ENCODE measurements around the gene RNF125. TPM values are rescaled to one million over a fixed set of nuclear protein-coding genes. Genes with fewer than 3 reads are reported as not detected.
A peak's percentile ranks its signal among the peaks of the same experiment; 100 is the strongest.

Gene RNF125
- total and polyA plus RNA-seq, 2 donors (not counting 1 experiment from before 2014, with no cell fraction given): 5.6 to 7.7 TPM

DNA sequence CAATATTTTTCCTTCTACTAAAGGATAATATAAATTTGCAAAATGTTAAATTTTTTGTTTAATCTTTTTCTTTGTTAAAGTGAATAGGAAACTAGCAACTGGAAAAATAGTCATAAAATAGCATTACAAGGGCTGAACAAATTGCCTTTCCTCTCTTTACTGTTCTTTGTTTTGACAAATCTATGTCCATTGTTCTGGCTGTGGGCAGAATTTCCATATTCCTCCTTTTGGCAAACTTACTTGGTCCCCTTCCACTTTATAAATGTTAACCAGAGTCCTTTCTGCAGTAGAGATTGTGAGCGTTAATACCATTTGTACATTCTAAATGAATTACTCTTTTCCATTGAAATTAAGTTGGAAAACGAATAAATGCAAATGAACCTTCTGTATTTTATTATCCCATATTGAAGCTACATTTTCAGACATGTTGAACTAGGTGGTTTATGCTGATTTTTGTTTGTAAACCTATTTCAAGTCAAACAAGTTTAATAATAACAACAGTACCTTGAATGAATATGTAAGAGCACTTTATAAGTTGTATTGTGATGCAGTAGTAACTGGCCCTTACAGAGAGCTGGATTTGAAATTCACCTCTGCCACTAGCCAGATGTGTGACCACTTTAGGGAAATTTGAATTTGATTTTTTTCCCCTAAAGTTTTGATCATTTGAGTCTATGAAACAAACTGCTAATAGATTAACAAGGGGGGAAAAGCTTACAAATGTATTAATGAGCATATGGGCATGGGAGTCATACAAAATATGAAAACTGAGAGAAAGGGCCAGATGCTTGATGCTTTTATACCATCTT is 3.3 kb downstream of the RNF125 start:
- H3K4me1 Mint-ChIP-seq: peaks cover 41% of the 10 kb centered on the region
- H3K27me3 Mint-ChIP-seq: no peaks in the 10 kb centered on the region
- no peak overlapping the region for H3K9ac ChIP-seq (ENCODE audit: low read length)
- H3K36me3 ChIP-seq (replicated peaks in 1 of 2; ENCODE audit: control extremely low read depth in 1 of 2, control insufficient read depth in 1 of 2, extremely low read depth in 1 of 2, insufficient read depth in 2 of 2, low read length in 1 of 2): no peaks in the 10 kb centered on the region
- H3K9me3 Mint-ChIP-seq (ENCODE audit: insufficient read depth): no peaks in the 10 kb centered on the region
- H3K27ac Mint-ChIP-seq: peak overlapping the region; percentile 3
- WGBS (ENCODE audit: insufficient coverage): no CpG with 5 or more reads among the region's 2 CpGs
- no peaks in the 10 kb centered on the region for H3K9me3 ChIP-seq (ENCODE audit: control extremely low read depth in 1 of 3, control insufficient read depth in 2 of 3, insufficient read depth in 1 of 3, low read length in 2 of 3)
- peaks cover 27 to 34% of the 10 kb centered on the region in 2 donors for H3K4me1 ChIP-seq (ENCODE audit: control insufficient read depth in 2 of 2, insufficient read depth in 2 of 2, low read length in 2 of 2)
- H4K20me1 ChIP-seq (ENCODE audit: control insufficient read depth, insufficient read depth, low read length, poor library complexity, severe bottlenecking): no peaks in the 10 kb centered on the region
- no peak for TF ChIP-seq EZH2 (IDR thresholded peaks at IDR 0.05; ENCODE audit: borderline replicate concordance, insufficient read depth, low read depth, low read length, poor library complexity, severe bottlenecking)
- no peak for TF ChIP-seq CTCF (IDR thresholded peaks at IDR 0.05)
- ATAC-seq (ENCODE audit: low read depth): no peak
- no peaks in the 10 kb centered on the region for H3K27me3 ChIP-seq (replicated peaks in 1 of 4; ENCODE audit: control extremely low read depth in 1 of 4, control insufficient read depth in 3 of 4, insufficient read depth in 4 of 4, low read length in 3 of 4)
- ChIA-PET CTCF (interaction anchor here (1.2 kb wide), 1 partner anchor 50 kb away, joined by 3 read pairs; no protein-coding TSS in a partner anchor), POLR2A (interaction anchor here (0.5 kb wide), 1 partner anchor 48 kb away, joined by 3 read pairs; no protein-coding TSS in a partner anchor)
- H3K27ac ChIP-seq (ENCODE audit: low read length in 2 of 2): peak overlapping the region in 1 of 2 donors; percentile 29
- peaks cover 22% of the 10 kb centered on the region for H3K79me2 ChIP-seq (ENCODE audit: control insufficient read depth, insufficient read depth, low read length)
- H2AFZ ChIP-seq (ENCODE audit: insufficient read depth, low read depth, low read length, poor library complexity, severe bottlenecking): no peak overlapping the region
- intact Hi-C loops (cut with micrococcal nuclease): no loop called here
- H3K4me2 ChIP-seq (replicated peaks; ENCODE audit: low read depth, low read length, poor library complexity, severe bottlenecking): no peak overlapping the region
- no peak overlapping the region for H3K4me3 Mint-ChIP-seq
- H3K4me3 ChIP-seq (ENCODE audit: control extremely low read depth in 1 of 5, extremely low read depth in 1 of 5, insufficient read depth in 1 of 5, low read depth in 2 of 5, low read length in 4 of 5): no peak overlapping the region
- DNase-seq: no peak

- H4K20me1 ChIP-seq (ENCODE audit: control insufficient read depth, insufficient read depth, low read length, poor library complexity, severe bottlenecking): peaks cover 9% of the 10 kb centered on the region
- H3K4me3 Mint-ChIP-seq: peak overlapping the region; percentile 18
- no peaks in the 10 kb centered on the region for H3K36me3 ChIP-seq (replicated peaks in 1 of 2; ENCODE audit: control extremely low read depth in 1 of 2, control insufficient read depth in 1 of 2, extremely low read depth in 1 of 2, insufficient read depth in 2 of 2, low read length in 1 of 2)
- H2AFZ ChIP-seq (ENCODE audit: insufficient read depth, low read depth, low read length, poor library complexity, severe bottlenecking): no peak overlapping the region
- intact Hi-C loops (cut with micrococcal nuclease): no loop called here
- no peaks in the 10 kb centered on the region for H3K27me3 Mint-ChIP-seq
- peaks cover 16 to 18% of the 10 kb centered on the region in 2 donors for H3K4me1 ChIP-seq (ENCODE audit: control insufficient read depth in 2 of 2, insufficient read depth in 2 of 2, low read length in 2 of 2)
- no peaks in the 10 kb centered on the region for H3K9me3 ChIP-seq (ENCODE audit: control extremely low read depth in 1 of 3, control insufficient read depth in 2 of 3, insufficient read depth in 1 of 3, low read length in 2 of 3)
- 60% methylated on average over 2 of the region's 2 CpGs for WGBS (ENCODE audit: insufficient coverage)
- H3K4me3 ChIP-seq (ENCODE audit: control extremely low read depth in 1 of 5, extremely low read depth in 1 of 5, insufficient read depth in 1 of 5, low read depth in 2 of 5, low read length in 4 of 5): no peak overlapping the region
- CTCF ChIA-PET: interaction anchor here (0.7 kb wide), 1 partner anchor 22 kb away, joined by 3 read pairs; no protein-coding TSS in a partner anchor
- no peaks in the 10 kb centered on the region for H3K27me3 ChIP-seq (replicated peaks in 1 of 4; ENCODE audit: control extremely low read depth in 1 of 4, control insufficient read depth in 3 of 4, insufficient read depth in 4 of 4, low read length in 3 of 4)
- no peak overlapping the region for H3K27ac ChIP-seq (ENCODE audit: low read length in 2 of 2)
- peaks cover 35% of the 10 kb centered on the region for H3K79me2 ChIP-seq (ENCODE audit: control insufficient read depth, insufficient read depth, low read length)
- DNase-seq (no peak), ATAC-seq (ENCODE audit: low read depth) (no peak)
- H3K4me2 ChIP-seq (replicated peaks; ENCODE audit: low read depth, low read length, poor library complexity, severe bottlenecking): peak overlapping the region; percentile 17
- POLR2A ChIA-PET: interaction anchor here (0.6 to 0.7 kb wide), 2 partner anchors 64 to 449 kb away, joined by 4 to 7 read pairs; no protein-coding TSS in a partner anchor
- H3K27ac Mint-ChIP-seq: peak overlapping the region; percentile 34
- H3K9me3 Mint-ChIP-seq (ENCODE audit: insufficient read depth): no peaks in the 10 kb centered on the region
- H3K4me1 Mint-ChIP-seq: peaks cover 26% of the 10 kb centered on the region
- no peak overlapping the region for H3K9ac ChIP-seq (ENCODE audit: low read length)
- TF ChIP-seq EZH2 (IDR thresholded peaks at IDR 0.05; ENCODE audit: borderline replicate concordance, insufficient read depth, low read depth, low read length, poor library complexity, severe bottlenecking) (no peak), CTCF (IDR thresholded peaks at IDR 0.05) (no peak)
Measured at GRCh38 chr18:32025744-32026143, 7.1 kb downstream of the RNF125 start.

Data from B cell (primary cell).